ENCODE results near the gene USP19.

USP19 gene

DNA sequence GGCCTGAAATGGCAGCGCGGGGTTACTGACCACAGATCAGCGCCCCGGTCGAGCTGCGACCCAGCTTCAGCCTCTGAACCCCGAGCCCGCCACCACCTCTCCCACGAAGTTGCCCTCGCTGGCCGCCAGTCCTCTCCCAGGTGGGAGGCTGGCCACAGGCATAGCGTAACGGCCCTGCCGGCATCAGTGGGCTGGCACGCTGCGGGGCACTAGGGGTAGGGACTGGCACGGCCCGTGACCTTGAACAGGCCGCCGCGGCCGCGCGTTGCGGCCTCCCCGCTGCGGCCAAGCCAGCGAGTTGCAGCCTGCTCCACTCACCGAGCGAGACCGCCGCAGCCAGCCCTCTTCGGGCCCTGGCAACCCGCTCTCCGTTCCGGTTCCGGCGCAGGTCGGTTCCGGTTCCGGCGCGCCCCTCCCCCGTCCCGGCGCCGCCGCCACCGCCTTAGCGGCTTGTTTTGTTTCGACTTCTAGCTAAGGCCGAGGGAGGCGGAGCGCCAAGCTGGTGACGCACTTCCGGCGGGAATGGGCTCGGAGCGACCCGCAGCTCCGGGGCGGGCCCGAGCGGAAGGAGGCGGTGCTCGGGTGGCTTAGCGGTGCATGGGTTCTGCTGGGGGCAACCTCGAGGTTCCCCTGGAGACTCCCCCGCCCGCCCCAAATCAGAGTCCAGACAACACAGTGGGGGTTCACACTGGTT lies at the start of gene USP19:
TSS of gene USP19 (minus strand) at position 386 of the 694 bp plus-strand sequence. CDS start 1,678 bp downstream, outside the sequence.
- peak; percentile 93 for DNase-seq (ENCODE audit: low read depth)

DNA sequence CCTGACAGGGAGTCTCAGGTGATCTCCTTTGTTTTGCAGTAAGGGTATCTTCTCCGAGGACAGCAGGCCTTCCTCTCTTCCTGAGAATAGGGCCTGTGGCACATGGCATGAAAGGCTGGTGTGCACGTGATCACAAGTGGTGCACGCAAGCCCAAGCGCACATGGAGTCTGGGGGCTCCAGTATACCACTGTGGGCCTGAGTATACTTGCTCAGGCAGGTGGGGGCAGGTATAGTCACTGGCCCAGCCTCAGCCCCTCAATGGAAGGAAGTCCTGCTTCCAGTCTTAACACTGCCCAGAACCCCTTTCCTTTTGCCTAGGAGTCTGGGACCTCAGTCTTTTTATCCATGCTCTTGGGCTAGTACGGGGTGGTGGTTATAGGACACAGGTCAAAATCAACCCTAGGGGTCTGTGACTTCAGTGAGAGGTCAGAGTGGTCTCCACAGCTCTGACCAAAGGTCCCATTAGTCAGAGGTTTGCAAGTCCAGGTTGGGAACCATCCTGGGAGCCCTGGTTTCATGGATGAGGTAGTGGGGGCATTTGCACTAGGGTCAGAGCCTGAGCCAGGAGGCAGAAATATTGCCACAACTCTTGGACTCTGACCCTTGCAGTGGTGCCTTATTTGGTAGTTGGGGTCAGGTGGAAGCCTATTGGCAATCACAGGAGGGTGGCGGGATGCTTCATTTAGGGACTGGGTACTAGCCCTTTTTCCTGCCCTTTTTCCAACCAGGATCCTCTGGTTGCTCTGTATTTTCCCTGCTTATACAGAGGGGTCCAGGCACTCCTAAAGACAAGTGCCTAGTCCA lies 46.3 kb upstream of the USP19 start:
- no peak for DNase-seq (ENCODE audit: low read depth)

GRCh38 chr3:49165771-49166751 lies 45.4 kb upstream of the USP19 start, which contains the start of gene CCDC71:
TSS of gene CCDC71 (minus strand) at chr3:49166331. CDS start at chr3:49164208, 2,123 bp downstream.
- peak; percentile 58 for DNase-seq (ENCODE audit: low read depth)

GRCh38 chr3:49164983-49165720 lies 44.5 kb upstream of the USP19 start:
- no peak for DNase-seq (ENCODE audit: low read depth)

DNA sequence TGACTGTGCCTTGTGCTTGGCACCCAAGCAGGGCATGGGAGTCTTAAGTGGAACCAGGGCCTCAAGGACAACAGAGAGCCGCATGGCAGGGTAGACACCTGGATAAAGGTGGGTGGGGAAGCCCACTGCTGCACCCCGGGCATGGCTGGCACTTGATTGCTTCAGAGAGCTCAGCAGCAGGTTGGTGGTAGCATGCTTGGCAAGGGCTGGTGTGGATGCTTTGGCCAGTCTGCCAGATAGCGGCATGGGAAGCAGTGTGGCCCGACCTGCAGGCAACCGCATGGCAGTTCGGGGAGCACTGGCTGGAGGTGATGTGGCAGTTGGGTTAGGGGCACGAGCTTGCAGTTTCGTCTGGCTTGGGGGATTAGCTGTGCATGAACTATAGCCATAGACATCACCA lies 43.0 kb upstream of the USP19 start:
- no peak for DNase-seq (ENCODE audit: low read depth)

DNA sequence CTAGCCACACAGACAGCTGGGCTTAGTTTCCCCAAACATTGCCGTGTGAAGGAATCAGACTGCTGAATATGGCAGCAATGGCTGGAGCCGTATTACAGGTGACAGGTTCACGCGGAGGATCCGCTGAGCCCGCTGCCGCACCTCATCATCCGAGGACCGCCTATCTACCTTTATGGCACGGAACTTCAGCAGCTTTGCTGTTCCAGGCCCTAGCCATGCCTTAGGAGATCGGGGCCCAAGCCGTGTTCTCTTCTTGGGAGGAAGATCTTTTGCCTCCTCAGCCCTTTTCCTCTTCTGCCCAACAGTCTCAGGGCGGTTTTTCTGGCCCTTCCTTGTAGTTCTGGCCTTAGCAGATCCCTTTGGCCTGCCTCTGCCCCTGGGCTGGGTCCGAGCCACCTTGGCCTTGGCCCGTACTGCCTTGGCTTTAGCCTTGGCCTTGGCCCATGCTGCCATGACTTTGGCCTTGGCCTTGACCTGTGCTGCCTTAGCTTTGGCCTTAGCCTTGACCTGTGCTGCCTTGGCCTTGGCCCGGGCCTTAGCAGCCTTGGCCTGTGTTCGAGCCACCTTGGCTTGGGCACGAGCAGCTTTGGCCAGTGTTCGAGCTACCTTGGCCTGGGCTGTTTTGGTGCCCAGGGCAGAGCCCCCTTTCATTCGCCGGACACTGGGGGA lies 42.3 kb upstream of the USP19 start:
- no peak for DNase-seq (ENCODE audit: low read depth)

GRCh38 chr3:49161808-49162530 lies 41.3 kb upstream of the USP19 start:
- no peak for DNase-seq (ENCODE audit: low read depth)

GRCh38 chr3:49161197-49161596 lies 40.6 kb upstream of the USP19 start:
- DNase-seq (ENCODE audit: low read depth) = no peak

DNA sequence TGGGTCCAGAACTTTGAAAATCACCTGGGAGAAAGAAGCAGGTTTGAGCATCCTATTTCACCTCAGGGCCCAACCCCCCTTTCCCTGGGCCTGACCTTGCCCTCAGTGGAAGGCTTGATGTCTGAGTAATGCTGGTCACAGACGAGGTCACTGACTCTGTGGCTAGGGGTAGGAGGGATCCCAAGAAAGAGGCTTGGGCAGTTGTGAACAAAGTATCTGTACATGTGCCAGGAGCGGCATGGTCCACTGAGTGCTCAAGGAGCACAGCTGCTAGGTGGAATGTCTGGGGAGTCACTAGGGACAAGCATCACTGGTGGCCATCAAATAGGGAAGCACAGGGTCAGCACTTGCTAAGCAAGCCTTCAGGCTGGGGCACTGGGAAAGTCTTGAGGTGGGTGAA lies 38.2 kb upstream of the USP19 start:
- DNase-seq (ENCODE audit: low read depth) = no peak

DNA sequence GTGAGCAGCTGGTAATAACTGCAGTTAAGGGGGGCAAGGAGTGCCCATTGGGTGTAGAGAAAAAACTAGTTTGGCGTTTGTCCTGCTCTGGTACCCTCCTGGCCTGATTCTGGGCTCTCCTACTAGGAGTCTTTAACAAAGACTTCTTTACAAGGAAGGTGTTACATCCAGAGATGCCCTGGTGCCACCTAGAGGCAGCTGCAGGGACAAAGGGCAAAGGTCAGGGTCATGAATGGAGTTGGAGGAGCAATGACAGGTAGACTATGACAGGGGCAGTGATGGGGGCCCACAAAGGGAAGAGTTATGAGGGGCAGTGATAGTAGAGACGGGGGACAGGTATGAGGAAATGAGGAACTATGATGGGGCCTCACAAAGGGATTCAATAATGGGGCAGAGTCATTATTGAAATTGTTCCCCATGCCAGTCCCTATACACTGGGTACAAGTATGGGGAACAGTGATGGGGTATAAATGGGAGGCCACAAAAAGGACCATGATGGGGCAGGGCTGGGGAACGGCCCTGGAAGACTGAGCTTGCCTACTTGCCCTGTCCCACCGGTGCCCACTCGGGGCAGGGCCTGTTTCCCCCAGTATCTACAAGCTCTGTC lies 37.6 kb upstream of the USP19 start:
- DNase-seq (ENCODE audit: low read depth) = no peak

DNA sequence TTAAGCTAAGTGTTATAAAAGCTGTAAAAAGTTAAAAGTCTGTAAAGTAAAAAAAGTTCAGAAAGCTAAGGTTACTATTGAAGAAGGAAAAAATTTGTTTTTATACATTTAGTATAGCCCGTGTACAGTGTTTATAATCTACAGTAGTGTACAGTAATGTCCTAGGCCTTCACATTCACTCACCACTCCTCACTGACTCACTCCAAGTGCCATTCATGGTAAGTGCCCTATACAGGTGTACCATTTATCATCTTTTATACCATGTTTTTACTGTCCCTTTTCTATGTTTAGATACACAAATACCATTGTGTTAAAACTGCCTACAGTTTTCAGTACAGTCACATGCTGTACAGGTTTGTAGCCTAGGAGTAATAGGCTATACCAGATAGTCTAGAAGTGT lies 36.7 kb upstream of the USP19 start:
- no peak for DNase-seq (ENCODE audit: low read depth)

DNA sequence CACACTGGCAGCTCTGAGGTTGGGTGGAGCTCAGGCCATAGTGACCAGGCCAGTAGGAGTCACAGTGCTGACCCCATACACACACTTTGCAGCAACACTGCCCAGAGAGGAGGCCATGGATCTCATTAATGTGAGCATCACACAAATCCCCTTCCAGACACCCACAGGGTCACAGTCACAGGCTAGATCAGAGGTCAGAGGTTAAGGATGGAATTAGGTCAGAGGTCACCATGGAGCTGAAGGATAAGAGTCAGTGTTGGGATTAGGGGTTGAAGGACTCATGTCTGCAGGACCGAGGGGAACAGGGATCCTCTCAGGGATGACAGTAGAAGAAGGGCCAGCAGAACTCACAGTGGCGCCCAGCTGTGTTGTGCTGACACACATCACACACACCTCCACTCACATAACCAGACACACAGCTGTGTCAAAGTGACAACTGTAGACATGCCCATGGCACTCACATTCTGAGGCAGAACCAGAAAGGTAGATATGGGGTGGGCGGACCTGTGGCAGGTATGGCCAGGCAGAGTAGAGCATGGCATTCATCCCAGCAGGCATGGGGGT lies 32.8 kb upstream of the USP19 start:
- DNase-seq (ENCODE audit: low read depth) = no peak

DNA sequence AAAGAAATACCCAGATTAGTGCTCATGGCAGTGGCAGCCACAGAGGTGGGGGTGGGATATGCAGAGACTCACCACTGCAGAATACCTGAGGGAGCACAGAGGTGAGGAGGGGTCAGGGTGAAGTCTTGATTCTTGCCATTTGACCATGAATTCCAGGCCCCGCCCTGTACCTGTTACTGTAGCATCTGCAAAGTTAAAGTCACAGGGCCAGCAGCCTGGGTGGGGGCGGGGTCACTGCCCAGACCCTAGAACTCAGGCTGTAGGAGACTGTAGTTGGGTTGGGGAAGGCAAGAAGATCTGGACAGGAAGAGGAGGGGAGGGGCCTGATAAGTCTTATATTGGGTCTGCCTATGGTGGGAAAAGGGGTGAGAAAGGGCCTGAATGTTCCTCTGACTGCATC lies 31.0 kb upstream of the USP19 start:
- DNase-seq (ENCODE audit: low read depth) = no peak

DNA sequence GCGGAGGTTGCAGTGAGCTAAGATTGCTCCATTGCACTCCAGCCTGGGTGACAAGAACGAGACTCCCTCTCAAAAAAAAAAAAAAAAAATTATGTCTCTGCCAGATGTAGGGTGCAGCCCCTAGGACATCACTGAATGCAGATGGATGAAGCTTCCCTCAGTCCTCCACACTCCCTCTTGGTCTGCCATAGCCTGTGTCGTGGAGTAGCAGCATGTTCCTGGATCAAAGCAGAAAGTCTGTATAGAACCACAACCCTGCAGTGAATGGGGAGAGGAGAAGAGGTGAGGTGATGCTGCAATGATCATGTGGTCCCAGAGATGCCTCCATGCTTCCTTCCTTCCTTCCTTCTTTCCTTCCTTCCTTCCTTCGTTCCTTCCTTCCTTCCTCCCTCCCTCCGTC lies 27.5 kb upstream of the USP19 start:
- no peak for DNase-seq (ENCODE audit: low read depth)

- DNase-seq (ENCODE audit: low read depth) = no peak
Measured at GRCh38 chr3:49140080-49140479, 19.5 kb upstream of the USP19 start.

- DNase-seq (ENCODE audit: low read depth) = no peak
Measured at GRCh38 chr3:49135499-49135898, 14.9 kb upstream of the USP19 start.

DNA sequence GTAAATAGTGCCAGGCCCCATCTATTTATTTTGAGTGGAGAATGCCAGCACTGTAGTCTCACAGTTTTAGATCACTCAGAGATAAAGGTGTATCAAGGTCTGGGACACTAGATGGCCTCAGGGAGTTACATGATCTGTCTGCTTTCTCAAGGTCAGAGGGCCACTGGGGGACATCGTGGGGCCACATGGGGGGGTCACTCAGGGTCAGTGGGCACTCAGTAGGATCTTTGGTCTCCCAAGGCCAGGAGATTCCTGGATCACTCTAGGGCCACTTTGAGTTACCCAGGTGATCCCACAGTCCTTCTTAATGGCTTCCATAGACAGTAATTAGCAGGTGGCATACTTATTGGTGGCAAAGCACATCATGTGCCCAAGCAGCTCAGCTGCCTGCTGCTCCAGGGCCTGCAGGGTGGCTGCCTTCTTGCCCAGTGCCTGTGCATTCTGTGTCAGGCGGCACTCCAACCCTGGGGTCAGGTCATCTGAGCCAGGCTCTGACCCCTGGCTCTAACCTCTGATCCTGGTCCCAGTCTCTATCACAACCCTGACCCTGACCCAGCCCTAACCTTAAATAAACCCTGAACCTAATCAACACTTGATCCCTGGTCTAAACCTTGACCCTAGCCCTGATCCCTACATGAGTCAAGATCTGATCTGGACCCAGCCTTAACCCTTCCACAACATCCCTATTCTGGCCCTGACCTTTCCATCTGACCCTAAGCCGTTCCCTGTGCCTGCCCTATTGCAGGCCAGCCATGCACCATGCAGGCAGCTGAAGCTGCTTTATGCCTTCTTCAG lies 14.0 kb upstream of the USP19 start:
- DNase-seq (ENCODE audit: low read depth) = no peak

DNA sequence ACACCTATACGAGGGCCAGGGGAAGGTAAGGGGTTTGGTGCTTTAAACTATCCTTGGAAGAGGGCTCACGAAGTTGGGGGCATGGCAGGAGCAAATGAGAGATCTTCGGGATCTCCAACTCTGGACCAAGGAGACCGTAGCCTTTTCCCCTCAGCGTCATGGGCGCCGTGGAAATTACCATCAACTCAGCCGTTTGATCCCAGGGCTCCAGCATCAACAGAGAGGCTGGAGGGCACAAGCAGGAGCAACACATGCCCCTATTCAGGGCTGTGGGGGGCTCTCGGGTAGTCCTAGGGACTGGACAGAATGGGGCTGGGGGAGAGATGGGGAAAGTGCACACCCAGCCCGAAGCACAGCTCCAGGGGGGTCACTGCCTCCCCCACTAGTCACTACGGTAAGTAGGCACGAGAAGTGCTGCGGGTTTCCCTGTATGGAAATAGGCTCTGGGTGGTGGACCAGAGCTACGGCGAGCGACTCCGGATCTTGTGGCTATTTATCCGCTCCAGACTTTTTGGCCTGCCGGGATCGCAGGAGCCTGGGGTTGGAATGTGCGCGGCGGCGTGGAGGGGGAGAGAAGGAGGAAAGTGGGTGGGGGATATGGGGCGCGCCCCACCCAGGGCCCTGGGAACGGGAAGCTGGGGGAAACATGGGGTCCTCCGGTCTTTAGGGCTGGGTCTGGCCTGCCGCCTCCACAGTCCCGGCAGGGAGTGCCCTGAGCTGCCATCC lies 12.8 kb upstream of the USP19 start:
- DNase-seq (ENCODE audit: low read depth) = peak; percentile 91

All from fibroblast of gingiva (primary cell).